HFFc6 (cell line): ENCODE measurements around the gene CSNK1G3. TPM values are rescaled to one million over a fixed set of nuclear protein-coding genes. Genes with fewer than 3 reads are reported as not detected.

Source experiments
- DNase-seq: peaks from one replicate; pipeline ENCODE4 v3.0.0-alpha.2; 2018
- H3K27ac Mint-ChIP-seq: 2 replicates; pipeline ENCODE4 v1.8.0; 2020; ENCODE audit warnings: mild to moderate bottlenecking, mixed read lengths
- H3K27me3 Mint-ChIP-seq: 2 replicates; pipeline ENCODE4 v1.8.0; 2021; ENCODE audit warnings: mild to moderate bottlenecking, moderate library complexity, mixed read lengths; ENCODE audit not compliant: insufficient read depth
- H3K36me3 Mint-ChIP-seq: 2 replicates; pipeline ENCODE4 v1.8.0; 2021; ENCODE audit warnings: low read depth, mixed read lengths
- H3K4me1 Mint-ChIP-seq: 2 replicates; pipeline ENCODE4 v1.8.0; 2020; ENCODE audit warnings: low read depth, mixed read lengths
- H3K4me3 Mint-ChIP-seq: 2 replicates; pipeline ENCODE4 v1.8.0; 2020; ENCODE audit warnings: mild to moderate bottlenecking, moderate library complexity, mixed read lengths
- H3K9me3 Mint-ChIP-seq: 2 replicates; pipeline ENCODE4 v1.8.0; 2020; ENCODE audit warnings: mild to moderate bottlenecking, mixed read lengths
- total RNA-seq, 6 experiments: library from RNA; stranded (reverse); fragmentation: NEBNext Ultra II Directional; extraction: Animal tissue kit (Norgen Biotek cat#: 25700); gene quantifications; 2 replicates in 1 of 6; 3 replicates in 5 of 6; pipeline ENCODE4 v1.2.3, GENCODE V29; 2021
- TF ChIP-seq, protein P1 (sequence below): fragments of 200-600 bp; sonication (generic); IDR thresholded peaks from 2 replicates; pipeline ENCODE4 v1.5.0; 2021; ENCODE audit warnings: antibody characterized with exemption, mild to moderate bottlenecking

CSNK1G3 gene
- total RNA-seq, 6 experiments from 2014 or later, result 28.9 to 40.0 (median 33.3) TPM

DNA sequence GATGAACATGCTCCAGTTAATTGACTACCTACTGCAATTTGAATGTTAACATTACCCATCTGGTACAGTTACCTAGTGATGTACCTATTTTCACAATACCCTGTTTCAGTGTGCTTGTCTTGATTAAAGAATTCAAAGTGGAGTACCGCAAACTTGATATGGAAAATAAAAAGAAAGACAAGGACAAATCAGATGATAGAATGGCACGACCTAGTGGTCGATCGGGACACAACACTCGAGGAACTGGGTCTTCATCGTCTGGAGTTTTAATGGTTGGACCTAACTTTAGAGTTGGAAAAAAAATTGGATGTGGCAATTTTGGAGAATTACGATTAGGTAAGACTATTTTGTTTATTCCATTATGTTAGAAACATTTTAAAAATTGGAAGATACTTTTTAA is 33.5 kb downstream of the CSNK1G3 start:
- H3K36me3 Mint-ChIP-seq, result no peaks in the 10 kb centered on the region
- H3K4me1 Mint-ChIP-seq, result peaks cover 28% of the 10 kb centered on the region
- no peak overlapping the region for H3K4me3 Mint-ChIP-seq
- no peak overlapping the region for H3K27ac Mint-ChIP-seq
- TF ChIP-seq, protein P1, sequence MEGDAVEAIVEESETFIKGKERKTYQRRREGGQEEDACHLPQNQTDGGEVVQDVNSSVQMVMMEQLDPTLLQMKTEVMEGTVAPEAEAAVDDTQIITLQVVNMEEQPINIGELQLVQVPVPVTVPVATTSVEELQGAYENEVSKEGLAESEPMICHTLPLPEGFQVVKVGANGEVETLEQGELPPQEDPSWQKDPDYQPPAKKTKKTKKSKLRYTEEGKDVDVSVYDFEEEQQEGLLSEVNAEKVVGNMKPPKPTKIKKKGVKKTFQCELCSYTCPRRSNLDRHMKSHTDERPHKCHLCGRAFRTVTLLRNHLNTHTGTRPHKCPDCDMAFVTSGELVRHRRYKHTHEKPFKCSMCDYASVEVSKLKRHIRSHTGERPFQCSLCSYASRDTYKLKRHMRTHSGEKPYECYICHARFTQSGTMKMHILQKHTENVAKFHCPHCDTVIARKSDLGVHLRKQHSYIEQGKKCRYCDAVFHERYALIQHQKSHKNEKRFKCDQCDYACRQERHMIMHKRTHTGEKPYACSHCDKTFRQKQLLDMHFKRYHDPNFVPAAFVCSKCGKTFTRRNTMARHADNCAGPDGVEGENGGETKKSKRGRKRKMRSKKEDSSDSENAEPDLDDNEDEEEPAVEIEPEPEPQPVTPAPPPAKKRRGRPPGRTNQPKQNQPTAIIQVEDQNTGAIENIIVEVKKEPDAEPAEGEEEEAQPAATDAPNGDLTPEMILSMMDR, result peak; percentile 77
- H3K9me3 Mint-ChIP-seq, result no peaks in the 10 kb centered on the region
- DNase-seq, result peak; percentile 8
- H3K27me3 Mint-ChIP-seq, result peaks cover 2% of the 10 kb centered on the region; the same call in 1 of the 2 replicates

DNA sequence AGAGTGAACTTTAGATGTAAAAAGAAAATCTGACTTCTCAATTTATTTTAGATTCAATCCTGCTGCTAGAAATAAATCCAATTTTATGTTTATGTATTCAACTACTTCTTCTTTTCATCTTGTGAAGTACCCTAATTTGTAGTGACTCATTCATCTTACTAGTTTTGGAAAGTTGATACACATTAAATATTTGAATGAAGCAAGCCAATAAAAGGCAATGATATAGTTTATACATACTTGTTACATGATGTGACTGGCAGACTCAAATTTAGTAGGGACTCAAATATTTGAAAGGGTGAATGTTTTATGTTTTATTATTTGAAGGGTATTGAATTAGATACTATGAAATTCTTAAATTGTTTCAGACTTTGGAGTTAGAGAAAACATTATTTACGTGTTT is 34.7 kb downstream of the CSNK1G3 start:
- Mint-ChIP-seq H3K27ac (peak overlapping the region; percentile 5; the same call in 1 of the 2 replicates), H3K36me3 (no peaks in the 10 kb centered on the region), H3K27me3 (peaks cover 2% of the 10 kb centered on the region; the same call in 1 of the 2 replicates), H3K9me3 (no peaks in the 10 kb centered on the region), H3K4me3 (no peak overlapping the region), H3K4me1 (peaks cover 28% of the 10 kb centered on the region)
- TF ChIP-seq, protein P1, result no peak
- no peak for DNase-seq

DNA sequence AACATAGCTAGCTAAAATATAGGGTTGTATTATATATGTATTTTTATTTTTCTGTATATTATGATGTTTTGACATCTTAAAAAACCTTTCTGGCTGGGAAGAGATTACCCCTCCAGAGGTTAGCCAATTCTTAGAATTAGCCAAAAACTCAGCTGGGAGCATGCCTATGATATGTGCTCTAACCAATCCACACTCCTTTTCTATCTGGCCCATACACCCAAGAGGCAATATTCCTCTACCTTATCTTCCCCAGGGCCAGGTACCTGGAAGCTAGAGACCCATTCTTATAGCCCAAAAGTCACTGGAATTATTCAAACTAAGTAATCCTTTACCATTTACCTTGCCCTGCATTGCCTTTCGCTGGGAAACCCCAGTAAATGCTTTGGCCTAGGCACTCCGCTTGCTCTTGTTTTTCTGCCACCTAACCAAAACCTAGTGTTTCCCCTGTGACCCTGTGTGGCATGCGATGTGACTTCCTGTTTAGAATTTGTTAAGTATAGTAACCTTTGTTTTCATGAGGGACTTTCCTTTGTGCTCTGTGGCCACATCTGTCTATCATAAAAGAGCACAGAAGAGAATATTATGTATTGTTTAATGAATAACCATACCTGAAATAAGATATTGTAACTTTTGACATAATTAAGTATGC is 37.4 kb downstream of the CSNK1G3 start:
- TF ChIP-seq, protein P1, result no peak
- Mint-ChIP-seq H3K9me3 (no peaks in the 10 kb centered on the region), H3K4me3 (no peak overlapping the region), H3K27me3 (no peaks in the 10 kb centered on the region), H3K4me1 (peaks cover 18% of the 10 kb centered on the region), H3K36me3 (no peaks in the 10 kb centered on the region), H3K27ac (no peak overlapping the region)
- no peak for DNase-seq

DNA sequence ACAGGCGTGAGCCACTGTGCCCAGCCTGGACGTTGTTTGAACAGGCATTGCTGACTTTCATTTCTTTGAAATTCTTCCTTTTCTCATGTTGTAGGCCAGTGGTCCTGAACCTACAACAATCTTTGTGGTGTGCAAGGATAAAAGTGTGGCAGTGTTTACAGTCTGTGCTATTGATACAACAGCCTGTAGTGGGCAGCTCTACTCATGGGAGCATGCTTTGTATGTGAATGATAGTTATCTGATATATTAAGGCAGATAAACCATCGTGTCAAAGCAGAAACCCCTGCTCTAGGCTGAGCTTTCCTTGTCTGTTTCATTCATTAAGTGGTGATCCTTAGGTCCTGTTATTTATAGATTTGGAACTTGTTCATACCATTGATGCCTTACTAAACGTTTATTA is 42.6 kb downstream of the CSNK1G3 start:
- H3K27ac Mint-ChIP-seq, result no peak overlapping the region
- peaks cover 5% of the 10 kb centered on the region; the same call in 1 of the 2 replicates for H3K36me3 Mint-ChIP-seq
- peaks cover 37% of the 10 kb centered on the region for H3K4me1 Mint-ChIP-seq
- DNase-seq, result no peak
- H3K9me3 Mint-ChIP-seq, result no peaks in the 10 kb centered on the region
- H3K27me3 Mint-ChIP-seq, result no peaks in the 10 kb centered on the region
- no peak overlapping the region for H3K4me3 Mint-ChIP-seq
- TF ChIP-seq, protein P1, result no peak

DNA sequence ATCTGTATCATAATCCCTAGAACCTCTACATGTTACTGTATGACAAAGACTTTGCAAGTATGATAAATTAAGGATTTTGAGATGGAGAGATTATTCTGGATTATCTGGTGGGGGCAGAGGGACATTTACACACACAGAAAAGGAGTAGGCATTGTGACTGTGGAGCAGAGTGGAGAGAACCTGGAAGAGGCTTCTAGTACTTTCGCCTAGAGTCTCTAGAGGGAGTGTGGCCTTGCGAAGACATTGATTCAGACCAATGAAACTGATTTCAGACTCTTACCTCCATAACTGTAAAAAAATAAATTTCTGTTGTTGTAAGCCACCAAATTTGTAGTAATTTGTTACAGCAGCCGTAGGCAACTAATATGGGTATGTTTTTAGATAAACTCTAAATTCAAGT is 45.9 kb downstream of the CSNK1G3 start:
- TF ChIP-seq, protein P1, result no peak
- H3K27ac Mint-ChIP-seq, result no peak overlapping the region
- H3K4me1 Mint-ChIP-seq, result peaks cover 38% of the 10 kb centered on the region
- no peak overlapping the region for H3K4me3 Mint-ChIP-seq
- H3K9me3 Mint-ChIP-seq, result no peaks in the 10 kb centered on the region
- no peaks in the 10 kb centered on the region for H3K27me3 Mint-ChIP-seq
- peaks cover 11% of the 10 kb centered on the region; the same call in 1 of the 2 replicates for H3K36me3 Mint-ChIP-seq
- DNase-seq, result no peak
